SK-N-SH (cell line): ENCODE measurements around the gene MIDN. TPM values are rescaled to one million over a fixed set of nuclear protein-coding genes. Genes with fewer than 3 reads are reported as not detected.

Experiments
- CTCF ChIA-PET: fragments of 300-600, 350-600 bp; formaldehyde crosslinking; extraction: SDS; loops from one replicate; lab custom pipeline; 2021; lab: Yijun Ruan, JAX
- POLR2A ChIA-PET: fragments of 350-600 bp; sonication (Branson Sonifier 250); formaldehyde crosslinking; extraction: SDS; loops from one replicate; lab custom pipeline; 2020; ENCODE audit warnings: antibody characterized with exemption, inconsistent platforms; lab: Yijun Ruan, JAX
- DNase-seq: peaks from one replicate; pipeline ENCODE4 v3.0.0; 2012
- H2AFZ ChIP-seq: fragments of 200-600 bp; sonication (generic); 2 replicates; pipeline ENCODE4 v1.8.1; 2016; ENCODE audit warnings: antibody characterized with exemption, mild to moderate bottlenecking, low read depth
- H3F3A ChIP-seq: fragments of 200-600 bp; sonication (generic); replicated peaks from 2 replicates; pipeline ENCODE3; 2016; ENCODE audit warnings: antibody characterized with exemption, mild to moderate bottlenecking; ENCODE audit not compliant: insufficient read depth
- H3K27ac ChIP-seq, 2 experiments: fragments of 200-500 bp in 1 of 2; fragments of 200-600 bp in 1 of 2; sonication (Bioruptor generic) in 1 of 2; sonication (generic), shearing (Covaris generic) in 1 of 2; 2 replicates each; pipeline versions ENCODE4 v1.5.1 to v1.6.1; 2014 to 2016; ENCODE audit warnings: low read depth in 2 of 2, inconsistent platforms in 1 of 2, low read length in 1 of 2, mild to moderate bottlenecking in 1 of 2, mixed read lengths in 1 of 2
- H3K27me3 ChIP-seq: fragments of 200-600 bp; sonication (generic), shearing (Covaris generic); 2 replicates; pipeline ENCODE4 v1.6.1; 2016; ENCODE audit warnings: mixed run types; ENCODE audit not compliant: insufficient read depth
- H3K36me3 ChIP-seq, 2 experiments: fragments of 200-500 bp in 1 of 2; fragments of 200-600 bp in 1 of 2; sonication (Bioruptor generic) in 1 of 2; sonication (generic) in 1 of 2; replicated peaks in 1 of 2; 2 replicates each; pipeline versions ENCODE3 to v1.5.1; 2014 to 2016; ENCODE audit warnings: low read length in 1 of 2, mild to moderate bottlenecking in 1 of 2; ENCODE audit not compliant: insufficient read depth in 2 of 2, control insufficient read depth in 1 of 2
- H3K4me1 ChIP-seq, 2 experiments: fragments of 200-500 bp in 1 of 2; fragments of 200-600 bp in 1 of 2; sonication (Bioruptor generic) in 1 of 2; sonication (generic), shearing (Covaris generic) in 1 of 2; 2 replicates each; pipeline versions ENCODE4 v1.5.1 to v1.6.1; 2014 to 2016; ENCODE audit warnings: low read depth in 1 of 2, low read length in 1 of 2, mixed run types in 1 of 2; ENCODE audit not compliant: insufficient read depth in 2 of 2, control insufficient read depth in 1 of 2
- H3K4me2 ChIP-seq: fragments of 200-600 bp; sonication (generic), shearing (Covaris generic); 2 replicates; pipeline ENCODE4 v1.6.1; 2017; ENCODE audit warnings: mixed run types
- H3K4me3 ChIP-seq, 2 experiments: fragments of 200-500 bp in 1 of 2; fragments of 200-600 bp in 1 of 2; sonication (Bioruptor generic) in 1 of 2; sonication (generic), shearing (Covaris generic) in 1 of 2; 2 replicates each; pipeline versions ENCODE4 v1.5.1 to v1.8.1; 2014 to 2016; ENCODE audit warnings: low read depth in 2 of 2, inconsistent platforms in 1 of 2, low read length in 1 of 2, mild to moderate bottlenecking in 1 of 2, mixed read lengths in 1 of 2, moderate library complexity in 1 of 2
- H3K79me2 ChIP-seq: fragments of 200-600 bp; sonication (generic); 2 replicates; pipeline ENCODE4 v1.8.1; 2017; ENCODE audit warnings: mild to moderate bottlenecking; ENCODE audit not compliant: insufficient read depth
- H3K9ac ChIP-seq: fragments of 200-600 bp; sonication (generic); 2 replicates; pipeline ENCODE4 v1.6.1; 2017; ENCODE audit warnings: mixed run types
- H3K9me2 ChIP-seq: fragments of 200-600 bp; sonication (generic); 2 replicates; pipeline ENCODE4 v1.6.1; 2017; ENCODE audit warnings: mixed run types
- H3K9me3 ChIP-seq: fragments of 200-600 bp; sonication (generic); 2 replicates; pipeline ENCODE4 v1.6.1; 2017; ENCODE audit warnings: mixed run types, mild to moderate bottlenecking, moderate library complexity
- H4K20me1 ChIP-seq: fragments of 200-600 bp; sonication (generic); 2 replicates; pipeline ENCODE4 v1.6.1; 2017; ENCODE audit warnings: mild to moderate bottlenecking, mixed run types; ENCODE audit not compliant: insufficient read depth
- CHD2 ChIP-seq: fragments of 150-350 bp; IDR thresholded peaks from 2 replicates; pipeline ENCODE4 v1.6.1; 2018; ENCODE audit warnings: low read length; ENCODE audit not compliant: partially characterized antibody
- ELF1 ChIP-seq: IDR thresholded peaks from 2 replicates; pipeline ENCODE4 v1.4.0; 2012
- EZH2phosphoT487 ChIP-seq: fragments of 200-600 bp; sonication (generic); IDR thresholded peaks from 2 replicates; pipeline ENCODE4 v1.6.1; 2017; ENCODE audit warnings: low read depth, mixed run types, mild to moderate bottlenecking, antibody characterized with exemption, moderate library complexity, borderline replicate concordance
- GABPA ChIP-seq: IDR thresholded peaks from 2 replicates; pipeline ENCODE4 v1.4.0; 2012; ENCODE audit warnings: low read depth, mild to moderate bottlenecking
- IRF3 ChIP-seq: fragments of 150-350 bp; IDR thresholded peaks from 2 replicates; pipeline ENCODE4 v1.6.1; 2016; ENCODE audit warnings: mild to moderate bottlenecking, low read depth, low read length
- MAX ChIP-seq: IDR thresholded peaks from 2 replicates; pipeline ENCODE4 v1.4.0; 2012; ENCODE audit warnings: low read depth
- MXI1 ChIP-seq: IDR thresholded peaks from 2 replicates; pipeline ENCODE4 v1.6.1; 2012; ENCODE audit warnings: mild to moderate bottlenecking, low read depth, low read length, improper control_type of control experiment
- NRF1 ChIP-seq: IDR thresholded peaks from 2 replicates; pipeline ENCODE4 v1.6.1; 2012; ENCODE audit warnings: low read depth, mild to moderate bottlenecking, low read length
- PBX3 ChIP-seq: IDR thresholded peaks from 2 replicates; pipeline ENCODE4; 2012
- POLR2AphosphoS5 ChIP-seq: IDR thresholded peaks from 2 replicates; pipeline ENCODE4 v1.6.1; 2012; ENCODE audit warnings: low read depth, low read length
- RAD21 ChIP-seq: IDR thresholded peaks from 2 replicates; pipeline ENCODE4 v1.6.1; 2012; ENCODE audit warnings: mild to moderate bottlenecking, low read length
- RXRA ChIP-seq: IDR thresholded peaks from 2 replicates; pipeline ENCODE4 v1.4.0; 2012; ENCODE audit warnings: low read depth, mild to moderate bottlenecking, borderline replicate concordance
- SIN3A ChIP-seq: IDR thresholded peaks from 2 replicates; pipeline ENCODE4 v1.6.1; 2012; ENCODE audit warnings: low read depth, mild to moderate bottlenecking, low read length, moderate library complexity, borderline replicate concordance
- WGBS: methylation state at CpG from one replicate; pipeline ENCODE4 v1.1.6; 2017; ENCODE audit warnings: low lambda C conversion rate; 5-methylcytosine and 5-hydroxymethylcytosine counted together
- polyA plus RNA-seq, 3 experiments: library from polyadenylated mRNA; depleted of rRNA; stranded (reverse); fragments of >200 nt; gene quantifications; 2 replicates each; pipeline ENCODE4 v1.2.3, GENCODE V29; 2012
- TF ChIP-seq, protein P1 (sequence below): fragments of 200-600 bp; sonication (generic); IDR thresholded peaks from 2 replicates; pipeline ENCODE4 v1.6.1; 2017; ENCODE audit warnings: antibody characterized with exemption, mild to moderate bottlenecking, moderate library complexity

MIDN gene
- polyA plus RNA-seq, 1 of the 3 experiments (the other 2 are of a cell fraction): 13.9 TPM

DNA sequence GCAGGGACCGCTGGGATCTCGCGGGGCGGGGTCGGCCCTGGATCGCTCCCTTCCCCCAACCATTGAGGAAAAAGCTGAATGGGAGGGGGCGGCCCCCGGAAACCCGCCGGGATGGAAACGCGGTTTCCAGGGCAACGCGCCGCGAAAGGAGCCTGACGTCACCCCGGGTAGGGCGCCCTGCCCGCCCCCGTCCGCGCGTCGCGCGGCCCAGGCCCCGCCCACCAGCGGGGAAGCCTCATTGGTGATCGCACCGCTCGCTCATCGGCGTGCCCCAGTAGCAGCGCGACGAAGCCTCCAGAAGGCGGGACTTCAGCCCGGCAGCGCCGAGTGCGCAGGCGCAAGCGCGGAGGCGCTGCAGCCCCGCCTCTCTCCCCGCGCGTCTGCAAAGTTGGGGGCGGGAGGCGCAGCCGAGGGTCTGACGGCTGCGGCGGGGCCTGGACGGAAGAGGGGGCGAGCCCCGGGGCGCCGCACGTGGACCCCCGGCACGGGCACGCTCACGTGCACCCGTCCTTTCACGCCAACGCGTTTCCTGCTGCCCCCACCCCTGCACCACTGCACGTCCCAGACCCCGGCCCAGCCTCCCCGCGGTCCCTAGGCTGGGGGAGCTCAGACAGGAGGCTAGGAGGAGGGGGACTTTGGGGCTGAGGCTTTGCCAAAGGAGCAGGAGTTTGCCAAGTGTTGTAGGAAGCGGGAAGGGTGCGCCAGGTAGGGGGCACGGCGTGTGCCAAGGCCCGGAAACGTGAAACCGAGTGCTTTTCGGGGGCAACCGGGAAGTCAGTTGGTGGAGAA, 12.6 kb downstream of the MIDN start:
- Histone ChIP-seq H3K27ac (peak overlapping the region; percentile 89 to 92), H3K36me3 (peaks cover 15 to 27% of the 10 kb centered on the region in 2 experiments), H4K20me1 (peaks cover 30% of the 10 kb centered on the region)
- TF ChIP-seq IRF3: peak; percentile 85
- 0 out of 2 replicates have a peak, but pooled peaks have one; percentile 13 for TF ChIP-seq ELF1
- peak; percentile 74 for TF ChIP-seq MXI1
- peak; percentile 21; the same call in 1 of the 2 replicates for TF ChIP-seq POLR2AphosphoS5
- TF ChIP-seq CHD2: peak; percentile 63
- peak; percentile 36; the same call in 1 of the 2 replicates for TF ChIP-seq MAX
- TF ChIP-seq SIN3A: peak; percentile 64; the same call in 1 of the 2 replicates
- TF ChIP-seq RAD21: no peak
- TF ChIP-seq NRF1: peak; percentile 85
- no peak for TF ChIP-seq EZH2phosphoT487
- TF ChIP-seq GABPA: peak; percentile 41; the same call in 1 of the 2 replicates
- no peak for TF ChIP-seq RXRA
- peak; percentile 99 for TF ChIP-seq PBX3
- TF ChIP-seq, all 33 proteins: peak for 10
- no peaks in the 10 kb centered on the region for H3K9me3 ChIP-seq
- H2AFZ ChIP-seq: 0 out of 2 replicates have a peak overlapping the region, but pooled peaks have one; percentile 51
- CTCF ChIA-PET: interaction anchor here (0.6 to 18.6 kb wide), 5 partner anchors 8 to 54 kb away, joined by 3 to 594 read pairs (median 3); partner anchors contain the start of genes ATP5F1D, CIRBP and MIDN
- POLR2A ChIA-PET: interaction anchor here (0.8 to 4.8 kb wide), 5 partner anchors 8 to 17 kb away, joined by 3 to 34 read pairs (median 7); partner anchors contain the start of gene CIRBP
- H3K4me1 ChIP-seq: peaks cover 54 to 55% of the 10 kb centered on the region in 2 experiments
- H3K9me2 ChIP-seq: no peaks in the 10 kb centered on the region
- DNase-seq: peak; percentile 97
- H3K27me3 ChIP-seq: no peaks in the 10 kb centered on the region
- H3K79me2 ChIP-seq: peaks cover 37% of the 10 kb centered on the region
- H3K4me2 ChIP-seq: peak overlapping the region; percentile 100
- WGBS: 2% methylated on average over 45 of the region's 83 CpGs
- peak overlapping the region; percentile 72 to 86 for H3K4me3 ChIP-seq
- peak overlapping the region; percentile 96 for H3K9ac ChIP-seq
- peaks cover 50% of the 10 kb centered on the region for H3F3A ChIP-seq

DNA sequence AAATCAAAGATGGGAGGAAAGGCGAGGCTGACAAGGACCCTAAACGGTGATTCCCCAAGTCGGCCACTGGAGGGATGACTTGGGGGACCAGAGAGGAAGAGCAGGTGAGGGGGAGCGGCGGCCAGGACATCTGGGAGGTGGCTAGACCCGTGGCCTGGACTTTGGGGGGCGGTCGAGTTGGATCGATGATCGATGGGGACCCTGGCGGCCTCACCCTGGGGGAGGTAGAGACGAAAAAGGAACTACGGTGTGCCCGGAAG, 13.1 kb downstream of the MIDN start:
- H3K4me3 ChIP-seq: peak overlapping the region; percentile 72 to 86
- H3F3A ChIP-seq: peaks cover 49% of the 10 kb centered on the region
- no peaks in the 10 kb centered on the region for H3K27me3 ChIP-seq
- peaks cover 31% of the 10 kb centered on the region for H3K79me2 ChIP-seq
- DNase-seq: no peak
- WGBS: 30% methylated on average over 14 of the region's 14 CpGs
- H3K9me2 ChIP-seq: no peaks in the 10 kb centered on the region
- POLR2A ChIA-PET: interaction anchor here (0.8 to 4.8 kb wide), 4 partner anchors 8 to 17 kb away, joined by 3 to 34 read pairs (median 5); partner anchors contain the start of gene CIRBP
- H3K36me3 ChIP-seq: peaks cover 10 to 25% of the 10 kb centered on the region in 2 experiments
- H2AFZ ChIP-seq: no peak overlapping the region
- peak overlapping the region; percentile 89 to 92 for H3K27ac ChIP-seq
- H4K20me1 ChIP-seq: peaks cover 25% of the 10 kb centered on the region
- CTCF ChIA-PET: interaction anchor here (1.0 to 18.6 kb wide), 4 partner anchors 11 to 55 kb away, joined by 3 to 594 read pairs (median 5); partner anchors contain the start of gene ATP5F1D
- no peaks in the 10 kb centered on the region for H3K9me3 ChIP-seq
- H3K4me2 ChIP-seq: peak overlapping the region; percentile 100
- TF ChIP-seq EZH2phosphoT487: no peak
- TF ChIP-seq, protein P1, sequence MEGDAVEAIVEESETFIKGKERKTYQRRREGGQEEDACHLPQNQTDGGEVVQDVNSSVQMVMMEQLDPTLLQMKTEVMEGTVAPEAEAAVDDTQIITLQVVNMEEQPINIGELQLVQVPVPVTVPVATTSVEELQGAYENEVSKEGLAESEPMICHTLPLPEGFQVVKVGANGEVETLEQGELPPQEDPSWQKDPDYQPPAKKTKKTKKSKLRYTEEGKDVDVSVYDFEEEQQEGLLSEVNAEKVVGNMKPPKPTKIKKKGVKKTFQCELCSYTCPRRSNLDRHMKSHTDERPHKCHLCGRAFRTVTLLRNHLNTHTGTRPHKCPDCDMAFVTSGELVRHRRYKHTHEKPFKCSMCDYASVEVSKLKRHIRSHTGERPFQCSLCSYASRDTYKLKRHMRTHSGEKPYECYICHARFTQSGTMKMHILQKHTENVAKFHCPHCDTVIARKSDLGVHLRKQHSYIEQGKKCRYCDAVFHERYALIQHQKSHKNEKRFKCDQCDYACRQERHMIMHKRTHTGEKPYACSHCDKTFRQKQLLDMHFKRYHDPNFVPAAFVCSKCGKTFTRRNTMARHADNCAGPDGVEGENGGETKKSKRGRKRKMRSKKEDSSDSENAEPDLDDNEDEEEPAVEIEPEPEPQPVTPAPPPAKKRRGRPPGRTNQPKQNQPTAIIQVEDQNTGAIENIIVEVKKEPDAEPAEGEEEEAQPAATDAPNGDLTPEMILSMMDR: peak; percentile 33; the same call in 1 of the 2 replicates
- H3K9ac ChIP-seq: peak overlapping the region; percentile 96
- peaks cover 57 to 58% of the 10 kb centered on the region in 2 experiments for H3K4me1 ChIP-seq
